NCI-H774 (cell line): ENCODE data around the gene RELL1.
A peak's percentile ranks its signal among the peaks of the same experiment; 100 is the strongest.

ENCODE experiments used
- DNase-seq: peaks from one replicate; lab custom pipeline; 2025; lab: John Stamatoyannopoulos, UW

The RELL1 gene, protein sequence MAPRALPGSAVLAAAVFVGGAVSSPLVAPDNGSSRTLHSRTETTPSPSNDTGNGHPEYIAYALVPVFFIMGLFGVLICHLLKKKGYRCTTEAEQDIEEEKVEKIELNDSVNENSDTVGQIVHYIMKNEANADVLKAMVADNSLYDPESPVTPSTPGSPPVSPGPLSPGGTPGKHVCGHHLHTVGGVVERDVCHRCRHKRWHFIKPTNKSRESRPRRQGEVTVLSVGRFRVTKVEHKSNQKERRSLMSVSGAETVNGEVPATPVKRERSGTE

GRCh38 chr4:37686373-37687193, at the start of gene RELL1:
Gene RELL1, minus strand, starts transcription at chr4:37686376. Its CDS starts 89 bp downstream, at chr4:37686287.
- DNase-seq: peak; percentile 98

- DNase-seq: no peak
Observed at GRCh38 chr4:37735578-37735977, 49.4 kb upstream of the RELL1 start.

GRCh38 chr4:37734989-37735388, 48.8 kb upstream of the RELL1 start:
- DNase-seq: no peak

DNA sequence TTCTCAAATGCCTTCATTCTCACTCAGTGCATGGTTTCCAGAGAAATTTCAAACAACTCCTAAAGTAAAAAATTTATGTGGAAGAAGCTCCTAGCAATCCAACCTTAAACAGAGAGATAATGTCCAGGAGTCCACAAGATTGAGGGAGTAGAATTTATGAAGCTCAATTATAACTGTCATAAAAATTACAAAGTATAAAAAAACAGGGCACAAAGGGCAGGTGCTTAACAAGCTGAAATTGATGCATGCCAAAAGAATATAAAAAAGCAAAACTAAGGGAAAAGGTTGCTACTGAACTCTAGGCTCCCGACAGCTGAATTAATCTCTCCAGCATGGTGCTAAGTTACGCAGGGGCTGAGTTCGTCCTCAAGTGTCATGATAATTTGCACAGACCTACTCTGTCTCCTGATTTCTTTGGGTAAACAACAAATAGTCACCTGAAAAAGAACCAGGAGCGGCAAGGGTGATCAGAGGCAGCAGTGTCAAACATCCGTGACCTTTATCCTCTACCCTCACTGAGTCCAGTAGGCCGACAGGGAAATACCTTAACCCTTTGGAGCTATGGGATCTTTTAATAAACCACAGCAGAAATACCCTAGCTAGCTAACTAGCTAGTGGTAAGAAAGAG, 47.2 kb upstream of the RELL1 start:
- DNase-seq: no peak

DNA sequence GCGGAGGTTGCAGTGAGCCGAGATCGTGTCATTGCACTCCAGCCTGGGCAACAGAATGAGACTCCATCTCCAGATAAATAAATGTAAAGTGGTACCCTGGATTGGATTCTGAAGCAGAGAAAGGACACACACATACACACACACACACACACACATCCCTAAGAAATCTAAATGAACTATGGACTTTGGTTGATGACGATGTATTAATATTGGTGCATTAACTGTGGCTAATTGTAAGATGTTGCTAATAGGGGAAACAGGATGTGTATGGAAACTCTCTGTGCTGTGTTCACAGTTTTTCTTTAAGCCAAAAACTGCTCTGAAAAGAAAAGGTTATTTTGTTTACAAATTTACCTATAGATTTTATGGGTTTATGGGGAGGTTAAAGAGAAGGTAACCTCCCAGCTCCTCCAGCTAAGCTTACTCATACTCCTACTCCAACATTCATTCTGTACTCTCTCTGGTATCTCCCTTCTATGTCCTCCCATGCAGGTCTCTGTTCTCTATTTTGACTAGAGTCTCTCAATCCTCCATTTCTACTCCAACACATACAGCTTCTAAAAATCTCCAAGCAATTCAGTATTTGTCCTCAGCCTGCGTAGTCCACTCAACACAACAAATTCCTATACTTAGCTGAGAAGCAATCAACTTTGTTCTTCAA, 46.5 kb upstream of the RELL1 start:
- no peak for DNase-seq

GRCh38 chr4:37729649-37730004, 43.5 kb upstream of the RELL1 start:
- no peak for DNase-seq

GRCh38 chr4:37728064-37728463, 41.9 kb upstream of the RELL1 start:
- no peak for DNase-seq

- no peak for DNase-seq
Observed at GRCh38 chr4:37727635-37728034, 41.5 kb upstream of the RELL1 start.

GRCh38 chr4:37726666-37727065, 40.5 kb upstream of the RELL1 start:
- DNase-seq: no peak

- no peak for DNase-seq
Observed at GRCh38 chr4:37725718-37726117, 39.5 kb upstream of the RELL1 start.

GRCh38 chr4:37723067-37723466, 36.9 kb upstream of the RELL1 start:
- DNase-seq: no peak

GRCh38 chr4:37721995-37722638, 35.9 kb upstream of the RELL1 start:
- DNase-seq: no peak

DNA sequence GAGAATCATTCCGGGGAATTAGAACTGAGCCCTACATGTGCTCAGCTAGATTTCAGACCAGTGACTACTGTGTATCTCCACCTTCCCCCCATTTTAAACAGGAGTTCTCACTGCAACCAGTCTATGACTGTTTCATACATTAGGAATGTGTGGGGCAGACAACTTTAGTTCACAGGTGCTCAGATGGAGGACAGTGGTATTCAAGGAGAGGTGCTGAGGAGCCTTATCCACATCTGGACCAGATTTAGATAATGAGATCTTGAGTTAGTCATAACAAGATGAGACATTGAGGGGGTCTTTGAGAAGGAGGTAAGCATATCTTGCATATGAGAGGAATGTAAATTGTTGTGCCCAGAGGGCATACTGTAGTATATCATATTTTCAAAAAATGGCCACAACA, 32.8 kb upstream of the RELL1 start:
- no peak for DNase-seq

GRCh38 chr4:37717576-37717975, 31.4 kb upstream of the RELL1 start:
- no peak for DNase-seq

DNA sequence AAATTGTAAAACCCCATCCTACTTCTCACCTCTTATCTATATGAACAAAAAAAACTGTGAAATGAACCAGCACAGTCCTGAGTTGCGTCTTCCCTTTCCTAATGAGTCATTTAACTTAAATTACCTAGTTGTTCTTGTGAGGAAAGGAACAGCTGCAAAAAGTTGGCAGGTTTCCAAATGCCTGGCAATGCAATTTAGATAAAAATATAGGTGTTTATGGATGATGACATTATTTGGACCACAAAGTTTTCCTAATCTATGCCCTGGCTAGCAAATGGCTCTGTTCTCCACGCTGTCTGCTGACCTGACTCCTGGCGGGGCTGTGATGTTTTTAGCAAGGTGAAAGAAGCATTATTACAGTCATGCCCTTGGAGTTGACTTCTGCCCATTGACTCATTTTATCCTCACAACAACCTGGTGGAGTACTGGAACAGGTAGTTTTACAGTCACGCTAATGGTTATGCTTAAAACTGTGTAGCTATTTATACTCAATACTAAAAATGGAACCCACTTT, 29.8 kb upstream of the RELL1 start:
- DNase-seq: no peak

GRCh38 chr4:37710491-37710890, 24.3 kb upstream of the RELL1 start:
- DNase-seq: no peak

- no peak for DNase-seq
Observed at GRCh38 chr4:37706032-37706431, 19.9 kb upstream of the RELL1 start.

GRCh38 chr4:37705571-37705970, 19.4 kb upstream of the RELL1 start:
- DNase-seq: no peak

DNA sequence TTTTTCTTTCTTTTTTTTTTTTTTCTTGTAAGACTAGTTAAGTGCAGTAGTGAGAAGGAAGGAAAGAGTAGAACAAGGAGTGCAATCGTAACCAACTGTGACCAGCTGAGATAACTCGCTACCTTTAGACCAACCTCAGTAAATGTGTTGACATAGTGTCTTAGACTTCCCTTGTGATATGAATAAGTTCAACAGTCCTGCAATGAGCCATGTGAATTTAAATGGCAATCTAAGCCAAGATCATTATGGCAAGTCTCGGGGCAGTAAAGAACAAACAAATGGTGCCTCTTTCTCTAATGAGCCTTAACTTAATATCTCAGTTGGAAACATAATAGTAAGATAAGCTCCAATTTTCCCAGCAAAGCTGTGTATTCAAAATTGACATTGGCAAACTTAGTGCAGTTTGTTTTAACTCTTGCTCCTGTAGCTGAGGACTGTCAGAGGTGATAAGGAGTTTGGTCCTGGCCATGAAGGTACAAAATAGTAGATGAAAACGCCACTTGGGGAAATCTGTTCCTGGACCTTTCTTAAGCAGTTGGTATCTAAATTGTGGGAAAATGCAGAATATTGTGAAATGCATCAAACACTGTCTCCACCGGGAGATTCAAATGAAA, 13.8 kb upstream of the RELL1 start:
- no peak for DNase-seq

GRCh38 chr4:37697566-37697965, 11.4 kb upstream of the RELL1 start:
- no peak for DNase-seq

DNA sequence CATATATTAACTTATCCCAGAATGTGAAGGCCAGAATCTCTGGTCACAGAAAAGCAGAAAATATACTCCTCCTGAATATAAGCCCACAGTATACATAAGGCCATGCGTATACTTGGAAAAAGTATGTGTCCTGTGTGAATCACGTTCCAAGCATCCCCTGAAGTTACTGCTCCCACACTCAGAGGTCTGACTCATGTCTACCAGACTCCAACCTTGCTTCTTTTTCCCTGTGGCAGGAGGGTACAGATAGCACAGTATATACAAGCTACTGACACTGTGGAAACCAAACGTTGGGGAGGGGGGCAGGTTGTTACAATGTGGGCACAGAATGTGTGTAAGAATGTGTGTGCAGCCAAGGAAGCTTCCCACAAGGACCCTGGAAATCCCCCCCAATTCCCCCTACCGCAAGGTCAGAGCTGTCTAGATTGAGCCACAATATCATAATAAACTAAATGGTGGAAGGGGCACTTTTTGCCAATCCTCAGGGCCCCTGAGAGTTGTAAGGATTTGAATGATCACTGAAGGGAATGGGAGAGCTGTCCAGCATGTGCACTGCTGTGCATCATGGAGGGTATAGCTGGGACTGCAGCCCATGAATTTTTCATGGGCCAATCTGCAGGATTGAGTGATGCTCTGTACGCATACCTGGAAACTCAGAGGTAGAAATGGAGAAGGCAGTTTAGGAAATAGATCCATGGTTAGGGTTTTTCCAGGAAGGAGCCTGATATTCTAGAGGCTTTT, 7.4 kb upstream of the RELL1 start:
- no peak for DNase-seq
